GM18870 (cell line): ENCODE measurements around the gene IGF2BP2.
"Not testable (repeated sequence)": the region's sequence is repeated elsewhere in the genome, so short reads cannot be mapped to it uniquely, and the experiment has no call there.

Source experiments
- ATAC-seq: cut with Tn5 transposase; IDR thresholded peaks from one replicate; pipeline ENCODE4 v1.9.1; 2021; ENCODE audit warnings: moderate library complexity; ENCODE audit not compliant: unreplicated experiment

Gene IGF2BP2

DNA sequence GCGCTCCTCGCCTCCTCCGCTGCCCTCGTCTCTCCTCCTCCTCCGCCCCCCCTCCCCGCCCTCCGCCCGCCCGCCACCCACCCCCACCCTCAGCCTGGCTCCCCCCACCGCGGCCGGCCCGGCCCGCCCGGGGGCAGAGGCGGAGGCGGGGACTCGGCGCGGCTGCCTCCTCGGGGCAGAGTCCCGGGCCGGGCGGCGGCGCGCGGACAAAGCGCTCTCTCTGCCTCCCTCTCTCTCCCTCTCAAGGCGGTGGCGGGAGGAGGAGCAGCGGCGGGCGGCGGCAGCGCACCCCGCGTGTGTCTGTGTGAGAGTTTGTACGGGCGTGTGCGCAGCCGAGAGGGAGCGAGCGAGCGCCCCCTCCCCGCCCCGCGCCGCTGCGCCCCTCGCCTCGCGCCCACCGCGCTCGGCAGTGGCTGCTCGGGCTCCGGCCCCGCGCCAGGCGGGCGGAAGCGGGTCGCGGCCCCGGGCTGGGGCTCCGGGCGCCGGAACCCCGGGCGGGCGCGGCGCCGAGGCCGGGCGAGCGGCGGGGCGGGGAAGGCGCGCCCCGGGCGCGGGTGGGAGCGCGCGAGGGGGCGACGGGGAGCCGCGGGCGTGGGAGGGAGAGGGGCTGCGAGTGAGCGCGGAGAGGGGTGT lies at the start of gene IGF2BP2:
Gene IGF2BP2 (minus strand): TSS at position 37 of the 633 bp plus-strand sequence. CDS start 82 bp downstream, outside the sequence.
- no peak for ATAC-seq

DNA sequence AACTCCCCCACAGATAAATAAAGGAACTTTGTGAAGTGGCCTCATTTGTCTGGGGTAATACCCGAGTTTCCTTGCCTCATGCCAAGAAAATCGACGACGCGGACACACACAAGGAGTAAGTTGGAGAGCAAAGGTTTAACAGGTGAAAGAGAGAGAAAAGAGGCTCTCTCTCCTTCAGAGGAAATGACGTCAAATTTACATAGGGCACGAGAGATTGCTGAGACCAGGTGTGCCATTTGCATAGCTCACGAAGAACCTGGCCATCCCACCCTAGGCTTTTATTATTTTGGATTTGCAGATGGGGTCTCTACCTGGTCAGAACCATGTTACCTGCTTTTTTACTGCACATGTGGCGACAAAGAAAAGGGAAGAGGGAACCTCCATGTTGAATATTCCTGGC lies 49.3 kb upstream of the IGF2BP2 start:
- no peak for ATAC-seq

DNA sequence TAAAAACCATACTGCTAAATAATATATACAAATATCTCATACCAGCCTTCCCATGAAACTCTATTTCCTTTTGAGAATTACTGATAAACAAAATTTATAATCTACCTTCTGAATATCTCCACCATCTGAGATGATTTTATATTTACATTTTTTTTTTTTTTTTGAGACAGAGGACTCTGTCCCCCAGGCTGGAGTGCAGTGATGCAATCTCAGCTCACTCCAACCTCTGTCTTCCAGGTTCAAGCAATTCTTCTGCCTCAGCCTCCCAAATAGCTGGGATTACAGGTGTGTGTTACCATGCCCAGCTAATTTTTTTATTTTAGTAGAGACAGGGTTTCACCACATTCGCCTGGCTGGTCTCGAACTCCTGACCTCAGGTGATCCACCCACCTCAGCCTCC lies 42.8 kb upstream of the IGF2BP2 start:
- ATAC-seq = no peak

DNA sequence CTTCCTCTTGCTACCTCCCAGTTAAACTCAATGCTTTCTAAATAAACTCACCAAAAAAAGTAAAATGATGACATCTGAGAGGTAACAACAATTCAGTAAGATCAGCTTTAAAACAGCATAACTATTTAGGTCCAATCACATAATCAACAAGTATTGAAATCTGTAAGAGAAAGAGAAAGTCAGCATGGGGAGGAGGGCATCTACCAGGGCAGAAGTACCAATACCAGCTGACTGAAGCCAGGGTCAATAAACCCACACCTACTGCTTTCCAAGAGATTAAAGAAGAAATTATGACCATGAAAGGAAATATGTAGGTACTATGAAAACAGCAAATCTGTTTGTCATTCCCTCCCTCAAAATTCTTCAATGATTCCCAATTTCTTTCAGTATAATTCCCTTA lies 42.2 kb upstream of the IGF2BP2 start:
- no peak for ATAC-seq

DNA sequence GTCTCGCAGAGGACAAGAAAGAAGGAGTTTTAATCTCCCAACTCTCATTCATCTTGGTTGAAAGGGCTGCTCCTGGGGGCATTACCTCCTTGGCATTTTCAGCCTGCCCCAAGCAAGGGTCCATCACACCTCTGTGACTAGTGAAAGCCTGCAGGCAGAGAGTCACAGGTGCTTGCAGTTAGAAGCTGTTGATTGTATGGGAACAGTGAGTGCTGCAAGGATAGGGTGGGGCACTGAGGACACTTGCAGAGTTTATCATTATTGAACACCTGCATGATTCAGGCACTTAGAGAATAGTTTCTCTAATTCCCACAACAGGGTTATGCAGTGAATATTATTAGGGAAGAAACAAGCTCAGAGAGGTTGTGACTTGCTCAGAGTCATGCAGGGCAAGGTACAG lies 41.7 kb upstream of the IGF2BP2 start:
- no peak for ATAC-seq

- ATAC-seq = no peak
These were observed 40.4 kb upstream of the IGF2BP2 start for GRCh38 chr3:185865247-185865646.

- ATAC-seq = no peak
These were observed 39.9 kb upstream of the IGF2BP2 start for GRCh38 chr3:185864767-185865166.

DNA sequence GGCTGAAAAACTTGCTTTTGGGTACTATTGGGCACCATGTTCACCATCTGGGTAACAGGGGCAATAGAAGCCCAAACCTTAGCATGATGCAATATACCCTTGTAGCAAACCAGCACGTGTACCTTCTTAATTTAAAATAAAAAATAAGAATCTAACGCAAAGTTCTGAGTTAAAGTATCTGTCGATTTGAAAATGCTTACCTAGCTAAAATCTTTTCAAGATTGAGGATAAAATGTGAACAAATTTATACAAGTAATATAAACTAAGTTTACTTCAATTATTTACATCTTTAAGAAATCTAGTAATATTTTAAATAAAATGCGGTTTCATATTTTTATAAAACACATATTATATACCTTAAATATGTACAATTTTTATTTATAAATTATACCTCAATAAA lies 38.1 kb upstream of the IGF2BP2 start:
- ATAC-seq = no peak

GRCh38 chr3:185859294-185859972 lies 34.6 kb upstream of the IGF2BP2 start:
- no peak for ATAC-seq

GRCh38 chr3:185858502-185859225 lies 33.8 kb upstream of the IGF2BP2 start:
- no peak for ATAC-seq

DNA sequence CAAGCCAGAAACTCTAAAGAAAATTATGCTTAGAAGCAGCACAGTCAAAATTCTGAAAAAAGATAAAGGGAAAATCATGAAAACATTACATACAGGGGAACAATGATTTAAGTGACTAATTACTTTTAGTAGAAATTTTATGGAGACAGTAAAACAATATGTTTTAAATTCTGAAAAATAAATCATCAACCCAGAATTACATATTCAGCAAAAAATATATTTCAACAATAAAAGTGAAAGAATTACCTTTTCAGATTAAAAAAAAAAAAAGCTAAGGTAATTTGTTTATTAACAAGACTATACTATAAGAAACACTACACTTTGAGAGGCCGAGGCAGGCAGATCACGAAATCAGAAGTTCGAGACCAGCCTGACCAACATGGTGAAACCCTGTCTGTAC lies 32.4 kb upstream of the IGF2BP2 start:
- ATAC-seq = no peak

- no peak for ATAC-seq
These were observed 31.8 kb upstream of the IGF2BP2 start for GRCh38 chr3:185856652-185857051.

DNA sequence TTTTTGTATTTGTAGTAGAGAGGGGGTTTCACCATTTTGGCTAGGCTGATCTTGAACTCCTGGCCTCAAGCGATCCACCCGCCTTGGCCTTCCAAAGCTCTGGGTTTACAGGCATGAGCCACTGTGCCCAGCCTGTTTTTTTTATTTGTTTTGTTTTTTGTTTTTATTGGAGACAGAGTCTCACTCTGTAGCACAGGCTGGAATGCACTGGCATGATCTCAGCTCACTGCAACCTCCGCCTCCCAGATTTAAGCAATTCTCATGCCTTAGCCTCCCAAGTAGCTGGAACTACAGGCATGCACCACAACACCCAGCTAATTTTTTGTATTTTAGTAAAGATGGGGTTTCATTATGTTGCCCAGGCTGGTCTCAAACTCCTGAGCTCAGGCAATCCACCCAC lies 28.9 kb upstream of the IGF2BP2 start:
- ATAC-seq = not testable (repeated sequence)

DNA sequence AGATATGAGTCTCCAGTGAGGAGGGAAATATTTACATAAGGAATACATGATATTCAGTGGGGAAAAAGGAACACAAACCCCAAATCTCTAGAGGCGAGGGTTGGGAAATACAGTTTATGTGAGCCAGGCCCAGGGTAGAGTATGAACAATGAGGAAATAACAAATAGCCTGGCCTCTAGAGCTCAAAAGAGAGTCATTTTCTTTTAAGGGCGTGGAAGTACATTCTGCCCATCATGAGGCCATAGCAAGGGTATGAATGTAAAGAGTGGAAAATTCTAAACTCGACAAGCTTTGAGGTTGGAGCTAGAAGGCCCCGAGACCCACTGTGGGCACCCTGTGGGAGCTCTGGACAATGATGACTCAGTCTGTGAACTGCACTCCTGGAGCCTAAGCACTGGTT lies 27.8 kb upstream of the IGF2BP2 start:
- no peak for ATAC-seq

- no peak for ATAC-seq
These were observed 27.1 kb upstream of the IGF2BP2 start for GRCh38 chr3:185851959-185852358.

DNA sequence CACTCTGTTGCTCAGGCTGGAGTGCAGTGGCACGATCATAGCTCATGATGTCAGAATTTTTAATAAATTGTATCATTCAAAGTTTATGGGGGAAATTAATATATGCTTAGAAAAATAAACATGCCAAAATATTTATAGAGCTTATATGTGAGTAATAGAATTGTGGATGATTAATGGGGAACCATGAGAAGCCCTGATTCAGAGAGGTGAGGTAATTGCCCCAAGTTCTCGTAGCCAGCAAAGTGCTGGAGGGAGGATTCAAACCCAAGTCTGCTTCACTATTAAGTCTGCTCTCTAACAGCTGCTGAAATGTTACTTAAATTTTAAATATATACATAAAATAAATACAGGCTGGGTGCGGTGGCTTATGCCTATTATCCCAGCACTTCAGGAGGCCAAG lies 26.2 kb upstream of the IGF2BP2 start:
- no peak for ATAC-seq

GRCh38 chr3:185847506-185847905 lies 22.7 kb upstream of the IGF2BP2 start:
- no peak for ATAC-seq

DNA sequence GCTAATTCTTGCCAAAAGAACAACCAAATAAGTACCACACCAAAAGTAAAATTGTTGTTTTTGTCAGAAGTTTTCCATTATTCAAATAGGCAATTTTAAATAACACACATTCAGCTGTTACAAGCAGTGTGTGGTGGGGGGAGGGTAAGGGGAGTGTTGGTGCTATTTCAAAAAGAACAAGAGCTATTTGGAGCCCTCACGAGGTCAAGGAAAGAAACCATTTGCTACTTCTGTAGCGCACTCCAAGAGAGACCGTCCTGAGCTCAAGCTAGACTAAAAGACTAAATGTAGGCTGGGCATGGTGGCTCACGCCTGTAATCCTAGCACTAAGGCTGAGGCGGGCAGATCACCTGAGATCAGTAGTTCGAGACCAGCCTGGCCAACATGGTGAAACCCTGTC lies 21.2 kb upstream of the IGF2BP2 start:
- ATAC-seq = no peak

- ATAC-seq = no peak
These were observed 19.2 kb upstream of the IGF2BP2 start for GRCh38 chr3:185844051-185844450.

DNA sequence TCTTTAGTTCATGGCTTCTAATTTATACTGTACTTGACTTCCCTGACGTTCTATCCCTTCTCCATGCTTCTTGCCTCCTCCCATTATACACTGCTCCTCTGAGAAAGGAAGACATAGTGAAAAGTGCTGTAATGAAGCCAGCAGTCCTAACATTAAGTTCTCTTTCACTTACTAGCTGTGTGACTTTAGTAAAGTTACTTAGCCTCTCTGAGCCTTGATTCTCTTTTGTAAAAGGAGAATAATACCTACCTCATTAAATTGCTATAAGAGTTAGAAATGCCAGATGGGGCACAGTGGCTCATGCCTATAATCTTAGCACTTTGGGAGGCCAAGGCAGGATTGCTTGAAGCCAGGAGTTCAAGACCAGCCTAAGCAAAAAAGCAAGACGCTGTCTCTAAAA lies 18.8 kb upstream of the IGF2BP2 start:
- no peak for ATAC-seq

DNA sequence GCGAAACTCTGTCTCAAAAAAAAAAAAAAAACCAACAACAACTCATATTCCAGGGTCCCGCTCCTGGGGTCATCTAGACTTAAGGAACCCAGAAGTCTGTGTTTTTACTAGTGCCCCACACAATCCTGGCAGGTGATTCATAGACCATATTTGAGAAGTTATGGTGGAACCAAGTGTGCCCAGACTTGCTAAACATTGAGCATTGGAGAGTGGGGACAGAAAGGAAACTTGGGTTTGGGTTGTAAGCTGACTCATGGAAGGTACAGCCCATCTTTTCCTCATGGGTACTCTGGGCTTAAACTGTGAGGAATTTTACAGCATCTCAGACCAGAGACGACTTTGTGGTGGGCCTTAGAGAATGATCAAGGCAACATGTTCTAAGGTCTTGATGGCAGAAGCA lies 18.3 kb upstream of the IGF2BP2 start:
- ATAC-seq = no peak

DNA sequence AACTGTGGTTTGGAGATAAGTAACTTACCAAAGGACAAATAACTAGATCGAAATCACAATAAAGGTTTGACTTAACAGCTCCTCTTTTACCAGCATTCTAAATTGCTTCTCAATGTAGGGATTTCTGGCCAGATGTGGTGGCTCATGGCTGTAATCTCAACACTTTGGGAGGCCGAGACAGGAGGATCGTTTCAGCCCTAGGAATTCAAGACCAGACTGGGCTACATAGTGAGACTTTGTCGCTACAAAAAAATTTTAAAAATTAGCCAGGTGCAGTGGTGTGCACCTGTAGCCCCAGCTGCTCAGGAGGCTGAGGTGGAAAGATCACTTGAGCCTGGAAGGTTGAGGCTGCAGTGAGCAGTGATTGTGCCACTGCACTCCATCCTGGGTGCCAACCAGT lies 17.4 kb upstream of the IGF2BP2 start:
- no peak for ATAC-seq
